K562 (cell line): Measurements from ENCODE around the gene GLIS1.

Source experiments
- EP300 ChIP-seq: IDR thresholded peaks from 2 replicates; pipeline ENCODE4 v1.6.1; 2012; ENCODE audit warnings: low read length, improper control_type of control experiment
- MCM2 ChIP-seq: fragments of 450-650 bp; IDR thresholded peaks from 2 replicates; pipeline ENCODE4 v1.6.1; 2017; ENCODE audit warnings: low read depth, mild to moderate bottlenecking
- SAP30 ChIP-seq: fragments of 200-600 bp; sonication (generic); IDR thresholded peaks from 2 replicates; pipeline ENCODE4 v1.6.1; 2012; ENCODE audit warnings: borderline replicate concordance, low read depth, mild to moderate bottlenecking, moderate library complexity, low read length, control low read depth, inconsistent platforms; ENCODE audit not compliant: insufficient read depth, poor library complexity, severe bottlenecking
- TF ChIP-seq, protein P1 (sequence below): IDR thresholded peaks from 2 replicates; pipeline ENCODE4 v1.6.1; 2012; ENCODE audit warnings: low read depth, low read length, improper control_type of control experiment, borderline replicate concordance

DNA sequence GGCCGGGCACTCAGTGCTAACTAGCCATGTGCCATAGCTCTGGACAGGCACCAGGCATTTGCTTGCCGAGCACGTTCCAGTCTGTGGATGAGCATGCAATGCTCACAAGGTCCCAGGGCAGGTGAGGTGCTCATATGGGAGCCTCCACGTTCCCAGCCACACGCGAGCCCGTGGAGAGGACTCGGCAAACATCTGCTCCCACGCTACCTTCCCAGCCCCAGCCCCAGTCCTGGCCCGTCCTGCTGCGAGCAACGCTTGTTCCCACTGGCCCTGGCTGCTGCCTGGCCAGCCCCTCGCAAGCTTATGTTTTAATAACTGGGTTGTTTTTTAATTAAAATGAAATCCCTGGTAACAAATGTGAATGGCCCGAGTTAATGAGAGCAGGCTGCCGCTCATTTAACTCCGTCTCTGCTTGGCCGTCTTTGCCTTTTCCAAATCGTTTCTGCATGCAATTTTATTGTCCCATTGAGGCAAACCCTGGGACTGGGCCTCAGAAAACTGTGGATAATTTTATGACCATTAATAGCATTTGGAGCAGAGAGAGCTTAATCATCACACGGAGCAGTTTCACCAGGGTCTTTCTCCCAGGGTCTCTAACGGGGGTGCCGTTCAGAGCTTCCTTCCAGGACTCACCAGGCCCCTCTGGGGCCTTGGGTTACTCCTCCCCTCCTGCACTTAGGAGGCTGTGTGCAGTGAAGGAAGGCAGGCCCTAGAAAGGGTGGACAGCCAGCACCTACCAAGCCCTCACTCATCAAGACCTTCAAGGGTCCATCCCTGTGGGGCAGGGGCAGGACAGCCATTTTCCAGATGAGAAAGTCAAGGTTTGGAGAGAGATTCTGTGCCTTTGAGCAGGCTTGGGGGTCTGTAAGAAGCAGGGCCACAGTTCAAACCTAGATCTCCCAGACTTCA lies 136.8 kb downstream of the GLIS1 start:
- TF ChIP-seq EP300 (no peak), SAP30 (no peak), MCM2 (no peak)
- TF ChIP-seq, protein P1, sequence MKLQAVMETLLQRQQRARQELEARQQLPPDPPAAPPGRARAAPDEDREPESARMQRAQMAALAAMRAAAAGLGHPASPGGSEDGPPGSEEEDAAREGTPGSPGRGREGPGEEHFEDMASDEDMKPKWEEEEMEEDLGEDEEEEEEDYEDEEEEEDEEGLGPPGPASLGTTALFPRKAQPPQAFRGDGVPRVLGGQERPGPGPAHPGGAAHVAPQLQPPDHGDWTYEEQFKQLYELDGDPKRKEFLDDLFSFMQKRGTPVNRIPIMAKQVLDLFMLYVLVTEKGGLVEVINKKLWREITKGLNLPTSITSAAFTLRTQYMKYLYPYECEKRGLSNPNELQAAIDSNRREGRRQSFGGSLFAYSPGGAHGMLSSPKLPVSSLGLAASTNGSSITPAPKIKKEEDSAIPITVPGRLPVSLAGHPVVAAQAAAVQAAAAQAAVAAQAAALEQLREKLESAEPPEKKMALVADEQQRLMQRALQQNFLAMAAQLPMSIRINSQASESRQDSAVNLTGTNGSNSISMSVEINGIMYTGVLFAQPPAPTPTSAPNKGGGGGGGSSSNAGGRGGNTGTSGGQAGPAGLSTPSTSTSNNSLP: no peak
